Measurements from ENCODE around the gene NCF4.

NCF4 gene

DNA sequence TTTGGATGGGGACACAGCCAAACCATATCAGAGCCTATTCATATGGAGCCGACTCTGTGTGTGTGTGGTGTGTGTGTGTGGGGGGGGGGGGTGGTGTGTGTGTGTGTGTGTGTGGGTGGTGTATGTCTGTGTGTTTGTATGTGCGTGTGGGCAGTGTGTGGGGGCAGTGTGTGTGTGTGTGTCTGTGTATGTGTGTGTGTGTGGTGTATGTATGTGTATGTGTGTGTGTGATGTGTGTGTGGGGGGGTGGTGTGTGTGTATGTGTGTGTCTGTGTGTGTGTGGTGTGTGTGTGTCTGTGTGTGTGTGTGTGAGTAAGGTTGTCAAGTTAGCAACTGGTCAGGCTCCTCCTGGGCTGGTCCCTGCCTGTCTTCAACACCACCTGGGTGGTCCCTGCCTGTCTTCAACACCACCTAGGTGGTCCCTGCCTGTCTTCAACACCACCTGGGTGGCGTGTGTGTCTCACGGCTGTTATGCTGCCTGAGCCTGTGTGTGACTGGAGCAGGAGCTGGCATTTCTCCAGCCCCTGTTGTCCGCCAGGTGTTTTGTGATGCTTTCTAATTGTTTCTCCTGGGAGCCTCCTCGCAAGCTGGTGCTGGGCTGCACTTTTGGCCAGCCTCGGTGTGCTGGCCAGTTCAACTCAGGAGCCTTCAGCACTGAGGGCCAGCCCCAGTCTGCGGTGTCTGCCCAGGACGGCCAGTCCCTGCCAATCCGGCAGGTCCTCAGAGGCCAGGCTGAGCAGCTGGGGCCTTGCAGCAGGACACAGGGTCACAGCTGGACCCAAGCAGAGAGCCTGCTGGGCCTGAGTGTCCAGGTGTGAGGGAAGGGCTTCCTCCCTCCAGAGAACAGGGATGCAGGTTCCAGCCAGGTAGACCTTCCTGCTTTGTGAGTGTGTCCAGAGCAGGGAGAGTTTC is 22.4 kb upstream of the NCF4 start:
- no peak for DNase-seq

GRCh38 chr22:36839356-36840073 is 21.3 kb upstream of the NCF4 start:
- no peak for DNase-seq

DNA sequence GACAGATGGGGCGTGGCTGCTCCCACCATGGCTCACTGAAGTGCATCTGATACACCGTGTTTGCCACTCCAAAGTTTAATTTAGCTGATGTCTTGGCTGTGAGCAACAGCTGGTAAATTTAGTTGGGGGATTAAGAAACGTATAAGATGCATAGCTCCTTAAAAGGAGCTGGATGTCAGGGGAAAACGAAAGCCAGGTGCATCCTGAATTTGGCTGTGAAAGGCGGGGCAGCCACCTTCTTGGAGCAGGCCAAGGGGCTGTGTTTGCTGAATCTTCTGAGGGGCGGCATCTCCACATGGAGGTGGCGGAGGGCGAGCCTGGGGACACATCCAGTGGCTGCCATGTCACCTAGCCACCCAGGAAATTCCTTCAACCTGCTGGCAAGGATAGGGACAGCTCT is 20.7 kb upstream of the NCF4 start:
- DNase-seq = no peak

DNA sequence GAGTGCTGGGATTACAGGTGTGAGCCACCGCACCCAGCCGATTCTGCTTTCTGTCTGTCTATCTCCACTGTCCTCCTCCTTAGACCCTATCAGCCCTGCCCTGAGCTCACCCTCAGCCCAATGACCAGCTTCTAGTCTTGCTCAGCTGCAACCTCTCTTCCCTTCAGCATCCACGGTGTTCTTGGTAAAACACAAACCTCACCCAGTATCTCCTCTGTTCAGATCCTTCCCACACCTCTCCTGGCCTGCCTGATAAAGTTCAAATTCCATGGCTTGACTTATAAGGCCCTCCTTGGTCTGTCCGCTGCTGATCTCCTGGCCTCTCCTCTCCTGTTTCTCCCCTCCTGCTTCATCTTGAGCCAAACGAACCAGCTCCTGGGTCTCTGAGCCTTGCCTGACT is 14.5 kb upstream of the NCF4 start:
- DNase-seq = no peak

DNA sequence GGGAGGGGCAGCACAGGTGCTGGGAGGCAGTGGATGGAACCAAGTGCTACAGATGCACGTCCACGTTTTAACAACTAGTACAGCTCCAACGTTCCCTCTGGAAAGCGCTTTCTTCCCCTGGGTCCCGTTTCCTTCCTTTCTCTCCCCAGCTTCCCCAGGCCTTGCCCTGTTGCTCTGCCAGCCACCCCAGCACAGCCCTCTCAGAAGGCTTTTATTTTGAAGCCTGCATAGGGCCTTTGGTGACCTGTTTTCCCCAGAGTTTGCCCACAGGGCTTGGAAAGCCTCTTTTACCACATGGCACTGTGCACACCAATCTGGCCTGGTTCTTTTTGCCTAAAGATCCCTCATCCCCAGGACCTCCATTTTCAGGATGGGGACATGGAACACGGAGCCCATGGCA is 13.9 kb upstream of the NCF4 start:
- DNase-seq = no peak

DNA sequence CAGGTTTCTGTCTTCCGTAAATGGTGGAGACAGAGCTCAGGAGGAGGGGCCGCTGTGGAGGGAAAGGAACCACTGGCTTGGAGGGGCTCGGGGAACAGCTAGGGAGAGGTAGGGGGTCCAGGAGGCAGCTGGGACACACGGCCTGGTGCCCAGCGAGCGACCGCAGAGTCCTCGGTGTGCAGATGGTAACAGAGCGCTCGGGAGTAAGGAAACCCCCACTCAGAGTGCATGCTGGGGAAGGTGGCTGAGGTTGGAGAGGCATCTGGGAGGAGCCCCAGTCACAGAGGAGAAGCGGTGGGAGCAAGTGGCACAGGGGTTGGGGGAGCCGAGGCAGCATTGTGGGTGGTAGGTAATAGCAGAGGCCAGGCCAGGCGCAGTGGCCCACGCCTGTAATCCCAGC is 10.8 kb upstream of the NCF4 start:
- DNase-seq = no peak

DNA sequence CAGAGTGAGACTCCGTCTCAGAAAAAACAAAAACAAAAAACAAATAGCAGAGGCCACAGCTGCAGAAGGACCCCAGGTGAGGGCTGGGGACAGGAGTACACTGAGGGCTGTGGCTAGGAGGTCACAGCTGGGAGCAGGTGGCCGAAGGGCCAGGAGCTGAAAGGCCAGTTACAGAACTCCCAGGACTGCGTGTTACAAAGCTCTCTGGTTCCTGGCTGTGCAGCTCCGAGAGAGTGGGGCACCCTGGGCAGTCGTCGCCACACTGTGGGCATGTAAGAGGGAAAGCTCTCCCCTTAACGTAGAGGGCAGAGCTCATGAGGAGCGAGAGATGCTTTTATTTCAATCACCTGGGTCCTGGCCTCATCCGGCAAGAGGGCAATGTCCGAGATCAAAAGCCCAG is 10.1 kb upstream of the NCF4 start:
- no peak for DNase-seq

- no peak for DNase-seq
Measured at GRCh38 chr22:36852056-36852973, 8.5 kb upstream of the NCF4 start.

GRCh38 chr22:36853407-36854099 is 7.3 kb upstream of the NCF4 start:
- peak; percentile 90 to 95 (median 93) for DNase-seq

- no peak for DNase-seq
Measured at GRCh38 chr22:36855478-36855877, 5.3 kb upstream of the NCF4 start.

DNA sequence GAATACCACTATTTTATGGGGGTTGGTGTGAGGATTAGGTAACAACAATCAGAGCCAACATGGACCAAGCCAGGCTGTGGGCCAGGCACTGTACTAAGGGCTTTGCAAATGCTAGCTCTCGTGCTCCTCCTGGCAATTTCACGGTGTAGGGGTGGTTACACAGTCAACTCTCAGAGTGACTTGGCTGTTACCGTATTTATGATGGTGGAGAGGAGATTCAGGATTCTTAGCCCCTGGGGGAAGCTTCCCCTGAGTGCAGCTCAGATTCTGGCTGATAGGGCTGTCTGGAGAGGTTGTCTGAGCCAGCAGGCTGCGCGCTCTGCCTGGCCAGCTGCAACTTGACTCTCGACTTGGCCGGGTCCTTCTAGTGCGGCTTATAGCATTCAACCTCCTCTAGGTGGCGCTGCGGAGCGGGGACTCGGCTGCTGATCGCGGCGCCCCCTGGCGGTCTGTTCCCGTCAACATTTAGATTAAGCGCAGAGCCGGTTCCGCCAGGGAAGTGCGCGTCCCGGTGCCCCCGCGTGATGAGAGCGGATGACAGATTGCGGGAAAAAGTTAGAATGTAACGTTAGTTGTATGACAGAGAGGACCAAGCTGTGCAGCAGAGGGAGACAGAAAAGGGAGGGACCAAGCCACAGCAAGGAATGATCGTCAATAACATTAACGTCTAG is 4.5 kb upstream of the NCF4 start:
- DNase-seq = peak; percentile 92 to 97 (median 97)

GRCh38 chr22:36856792-36857135 is 4.0 kb upstream of the NCF4 start:
- DNase-seq = no peak

DNA sequence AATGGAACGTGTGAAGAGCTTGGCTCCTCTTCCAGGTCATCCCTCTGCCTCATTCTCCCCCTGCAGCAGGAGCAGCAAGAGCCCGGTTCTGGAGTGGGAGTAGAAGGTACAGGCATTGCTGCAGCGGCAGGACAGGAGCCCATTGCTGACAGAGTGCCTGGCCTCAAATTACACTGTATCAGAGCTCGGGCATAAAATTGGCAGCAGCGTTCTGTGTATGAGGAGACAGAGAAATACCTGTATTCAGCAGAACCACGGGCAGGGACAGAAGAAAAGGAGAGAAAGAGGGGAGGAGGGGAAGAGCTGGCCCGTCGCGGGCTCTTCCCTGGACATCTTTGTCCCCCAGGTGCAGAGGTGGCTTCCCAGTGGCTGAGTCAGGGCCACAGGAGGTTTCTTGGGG is 2.6 kb upstream of the NCF4 start:
- DNase-seq = no peak

DNA sequence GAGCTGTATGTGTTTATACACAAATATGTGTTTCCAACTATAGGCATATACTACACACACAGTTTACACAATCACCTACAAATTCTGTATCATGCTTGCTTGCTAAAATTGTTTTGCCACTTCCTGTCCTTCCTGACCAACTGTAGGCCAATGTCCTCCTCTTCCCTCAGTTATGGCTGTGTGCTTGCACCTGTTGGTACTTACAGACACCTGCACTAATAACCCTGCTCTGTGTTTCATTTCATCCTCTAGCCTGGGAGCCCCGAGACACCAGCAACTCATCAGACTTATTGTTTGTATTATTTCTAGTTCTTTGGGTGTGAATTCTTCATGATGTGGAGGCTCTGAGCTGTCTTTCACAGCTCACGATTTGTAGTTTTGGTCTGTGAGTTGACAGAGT is 1.8 kb upstream of the NCF4 start:
- no peak for DNase-seq

GRCh38 chr22:36860017-36860416 is 789 bp upstream of the NCF4 start:
- DNase-seq = no peak

GRCh38 chr22:36860438-36860820 is 377 bp upstream of the NCF4 start:
- DNase-seq = no peak

DNA sequence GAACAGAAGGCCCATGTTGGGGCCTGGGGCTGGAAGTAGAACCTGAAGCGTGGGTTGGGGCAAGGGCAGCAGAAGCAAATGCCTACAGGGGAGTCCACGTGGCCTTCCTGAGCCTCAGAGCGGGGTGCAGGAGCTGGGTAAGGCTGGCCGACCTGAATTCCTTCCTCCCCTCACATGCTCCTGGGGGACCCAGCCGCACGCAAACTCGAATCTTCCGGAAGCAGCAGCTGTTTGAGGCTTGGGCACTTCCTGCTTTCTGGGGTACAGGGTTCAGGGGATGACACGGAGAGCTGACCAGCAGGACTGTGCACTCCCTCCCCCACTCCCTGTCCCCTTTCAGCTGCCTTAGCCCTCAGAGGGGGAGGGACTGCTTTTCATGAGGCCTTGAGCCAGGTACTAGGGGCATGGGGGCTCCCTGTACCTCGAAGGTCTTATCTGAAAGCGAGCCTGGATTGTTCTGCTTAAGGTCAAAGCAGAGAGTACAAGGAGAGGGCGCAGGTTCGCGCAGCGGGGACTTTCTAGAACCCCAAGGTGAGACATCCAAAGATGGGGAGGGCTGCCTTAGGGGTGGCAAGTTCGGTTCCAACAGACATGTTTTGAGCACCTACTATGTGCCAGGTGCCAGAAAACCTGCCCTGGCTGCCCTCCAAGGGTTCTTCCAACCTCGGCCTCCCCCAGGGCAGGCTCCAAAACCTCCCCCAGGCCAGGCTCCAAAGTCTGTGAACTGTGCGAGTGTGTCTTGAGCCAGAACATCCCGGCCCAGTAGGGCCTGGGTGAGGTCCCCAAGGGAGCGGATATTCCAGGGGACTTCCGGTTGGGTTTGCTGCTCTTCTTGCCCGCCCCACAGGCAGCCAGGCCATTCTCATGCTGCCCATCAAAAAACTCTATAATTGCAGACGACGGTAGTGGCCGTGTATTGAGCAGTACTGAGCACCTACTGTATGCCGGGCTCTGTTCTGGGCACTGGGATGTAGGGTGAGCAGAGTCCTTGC is 1.7 kb downstream of the NCF4 start:
- peak; percentile 87 to 93 (median 90) for DNase-seq

- DNase-seq = no peak
Measured at GRCh38 chr22:36863281-36863680, 2.5 kb downstream of the NCF4 start.

- peak in 2 of 4 experiments; percentile 9 to 28 for DNase-seq
Measured at GRCh38 chr22:36863979-36864378, 3.2 kb downstream of the NCF4 start.

GRCh38 chr22:36864454-36865215 is 3.8 kb downstream of the NCF4 start:
- peak; percentile 37 to 71 (median 60) for DNase-seq
